ENCODE data around the gene IQGAP2.
"Not testable (repeated sequence)": the region's sequence is repeated elsewhere in the genome, so short reads cannot be mapped to it uniquely, and the experiment has no call there.

The IQGAP2 gene

GRCh38 chr5:76402886-76403765, at the start of gene IQGAP2:
TSS of gene IQGAP2 (plus strand) at chr5:76403285. CDS start at chr5:76403546, 261 bp downstream.
- peak; percentile 46 for DNase-seq (ENCODE audit: low spot score)

- no peak for DNase-seq (ENCODE audit: low spot score)
These were observed 46.2 kb upstream of the IQGAP2 start for GRCh38 chr5:76356887-76357286.

- no peak for DNase-seq (ENCODE audit: low spot score)
These were observed 39.5 kb upstream of the IQGAP2 start for GRCh38 chr5:76363352-76364225.

GRCh38 chr5:76364226-76364589, 38.9 kb upstream of the IQGAP2 start:
- no peak for DNase-seq (ENCODE audit: low spot score)

- DNase-seq (ENCODE audit: low spot score), result no peak
These were observed 37.5 kb upstream of the IQGAP2 start for GRCh38 chr5:76365561-76365960.

- no peak for DNase-seq (ENCODE audit: low spot score)
These were observed 36.5 kb upstream of the IQGAP2 start for GRCh38 chr5:76366596-76366995.

GRCh38 chr5:76367623-76368371, 35.3 kb upstream of the IQGAP2 start:
- no peak for DNase-seq (ENCODE audit: low spot score)

GRCh38 chr5:76368941-76369340, 34.1 kb upstream of the IQGAP2 start:
- DNase-seq (ENCODE audit: low spot score), result no peak

- not testable (repeated sequence) for DNase-seq (ENCODE audit: low spot score)
These were observed 33.4 kb upstream of the IQGAP2 start for GRCh38 chr5:76369668-76370067.

GRCh38 chr5:76371960-76372322, 31.1 kb upstream of the IQGAP2 start:
- no peak for DNase-seq (ENCODE audit: low spot score)

- peak; percentile 83 for DNase-seq (ENCODE audit: low spot score)
These were observed 30.6 kb upstream of the IQGAP2 start for GRCh38 chr5:76372323-76373054.

- no peak for DNase-seq (ENCODE audit: low spot score)
These were observed 26.8 kb upstream of the IQGAP2 start for GRCh38 chr5:76376148-76376865.

- DNase-seq (ENCODE audit: low spot score), result no peak
These were observed 26.2 kb upstream of the IQGAP2 start for GRCh38 chr5:76376866-76377230.

- DNase-seq (ENCODE audit: low spot score), result no peak
These were observed 24.7 kb upstream of the IQGAP2 start for GRCh38 chr5:76378355-76378754.

GRCh38 chr5:76379316-76379715, 23.8 kb upstream of the IQGAP2 start:
- DNase-seq (ENCODE audit: low spot score), result no peak

GRCh38 chr5:76379855-76380254, 23.2 kb upstream of the IQGAP2 start:
- DNase-seq (ENCODE audit: low spot score), result no peak

- no peak for DNase-seq (ENCODE audit: low spot score)
These were observed 22.6 kb upstream of the IQGAP2 start for GRCh38 chr5:76380346-76381066.

- no peak for DNase-seq (ENCODE audit: low spot score)
These were observed 19.8 kb upstream of the IQGAP2 start for GRCh38 chr5:76383126-76383832.

- DNase-seq (ENCODE audit: low spot score), result no peak
These were observed 18.9 kb upstream of the IQGAP2 start for GRCh38 chr5:76384189-76384588.

GRCh38 chr5:76384705-76385104, 18.4 kb upstream of the IQGAP2 start:
- no peak for DNase-seq (ENCODE audit: low spot score)

Data from hepatic stellate cell (primary cell).